Fibroblast of skin of left biceps (primary cell): ENCODE measurements around the gene BAX.
A peak's percentile ranks its signal among the peaks of the same experiment; 100 is the strongest.

Experiments used
- DNase-seq, 2 experiments: peaks; one replicate each; pipeline ENCODE4 v3.0.0-alpha.2; 2013; ENCODE audit warnings: low read depth in 2 of 2

The BAX gene

DNA sequence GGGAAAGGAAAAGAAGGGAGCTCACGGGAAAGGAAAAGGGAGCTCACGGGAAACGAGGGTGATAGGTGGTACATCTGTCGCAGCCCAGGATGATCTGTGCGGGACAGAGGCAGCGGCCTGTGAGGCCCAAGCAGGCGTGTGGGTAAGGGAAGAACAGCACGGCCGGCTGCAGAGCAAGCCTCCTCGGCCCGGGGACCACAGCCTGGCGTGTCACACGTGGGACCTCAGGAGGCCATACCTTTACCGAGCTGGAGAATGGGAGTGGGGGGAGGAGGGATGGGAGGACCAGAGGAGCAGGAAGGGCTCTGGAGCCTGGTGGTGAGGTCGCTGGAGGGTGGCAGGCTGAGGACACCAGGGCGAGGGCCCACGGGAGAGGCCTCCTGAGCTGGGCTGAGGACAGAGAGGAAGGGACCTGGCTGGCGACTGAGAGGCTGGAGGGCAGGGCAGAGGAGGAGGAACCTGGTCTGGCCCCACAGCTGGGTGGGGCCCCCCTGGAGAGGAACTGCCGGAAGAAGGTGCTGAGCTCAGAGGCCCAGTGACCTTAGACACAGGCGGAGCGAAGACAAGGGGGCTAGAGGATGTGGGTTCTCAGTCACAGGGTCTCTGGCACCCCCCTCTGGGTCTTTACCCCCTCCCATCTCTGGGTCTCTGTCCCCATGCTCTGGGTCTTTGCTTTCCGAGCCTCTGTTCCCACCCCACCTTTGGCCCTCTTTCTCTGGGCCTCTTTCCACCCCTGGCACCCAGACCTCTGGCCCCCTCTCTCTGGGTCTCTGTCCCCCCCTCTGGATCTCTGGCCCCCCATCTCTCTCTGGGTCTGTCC, 7.6 kb downstream of the BAX start:
- DNase-seq = no peak

DNA sequence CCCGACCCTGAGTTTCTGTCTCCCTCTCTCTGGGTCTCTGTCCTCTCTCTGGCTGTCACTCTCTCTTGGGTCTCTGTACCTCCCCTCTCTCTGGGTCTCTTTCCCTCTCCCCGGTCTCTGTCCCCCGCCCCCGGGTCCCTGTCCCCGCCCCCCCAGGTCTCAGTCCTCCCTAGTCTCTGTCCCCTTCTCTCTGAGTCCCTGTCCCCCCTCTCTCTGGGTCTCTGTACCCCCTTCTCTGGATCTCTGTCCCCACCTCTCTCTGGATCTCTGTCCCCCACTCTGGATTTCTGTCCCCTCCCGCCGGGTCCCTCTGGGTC, 8.1 kb downstream of the BAX start:
- DNase-seq = no peak

DNA sequence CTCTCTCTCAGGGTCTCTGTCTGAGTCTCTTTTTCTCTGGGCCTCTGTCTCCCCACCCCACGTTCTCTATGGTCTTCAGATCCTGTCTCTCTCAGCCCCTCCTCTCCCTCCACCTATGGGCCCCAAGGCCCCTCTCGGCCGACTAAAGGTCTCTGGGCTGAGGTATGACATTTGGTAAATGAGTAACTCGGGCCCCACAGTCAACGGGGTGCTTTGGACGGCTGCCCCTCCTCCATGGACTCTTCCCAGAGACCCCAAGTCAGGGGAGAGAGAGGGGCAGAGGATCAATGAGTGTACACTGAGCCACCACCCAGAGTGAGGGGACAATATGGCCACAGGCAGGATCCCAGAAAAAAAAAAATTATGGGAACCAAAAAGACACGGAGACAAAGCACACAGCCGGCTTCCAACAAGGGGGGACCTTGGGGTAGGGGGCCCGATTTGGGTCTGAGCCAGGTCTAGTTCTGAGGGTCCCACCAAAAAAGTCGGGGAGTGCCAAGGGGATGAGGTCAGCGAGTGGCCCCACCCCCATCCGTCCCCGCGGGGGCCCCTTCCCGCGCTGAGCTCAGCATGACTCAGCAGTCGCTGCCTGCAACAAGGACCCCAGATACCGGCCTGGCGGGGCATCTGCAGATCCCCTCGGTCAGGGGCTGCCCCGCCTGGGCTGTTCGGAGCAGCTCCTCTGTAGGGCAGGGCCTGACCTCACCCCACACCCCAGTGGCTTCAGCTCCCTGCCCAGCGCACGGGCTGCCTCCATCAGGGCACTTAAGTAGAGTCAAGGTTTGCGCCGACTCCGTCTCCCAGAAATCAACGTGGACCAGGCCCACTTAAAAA, 8.9 kb downstream of the BAX start:
- no peak for DNase-seq

DNA sequence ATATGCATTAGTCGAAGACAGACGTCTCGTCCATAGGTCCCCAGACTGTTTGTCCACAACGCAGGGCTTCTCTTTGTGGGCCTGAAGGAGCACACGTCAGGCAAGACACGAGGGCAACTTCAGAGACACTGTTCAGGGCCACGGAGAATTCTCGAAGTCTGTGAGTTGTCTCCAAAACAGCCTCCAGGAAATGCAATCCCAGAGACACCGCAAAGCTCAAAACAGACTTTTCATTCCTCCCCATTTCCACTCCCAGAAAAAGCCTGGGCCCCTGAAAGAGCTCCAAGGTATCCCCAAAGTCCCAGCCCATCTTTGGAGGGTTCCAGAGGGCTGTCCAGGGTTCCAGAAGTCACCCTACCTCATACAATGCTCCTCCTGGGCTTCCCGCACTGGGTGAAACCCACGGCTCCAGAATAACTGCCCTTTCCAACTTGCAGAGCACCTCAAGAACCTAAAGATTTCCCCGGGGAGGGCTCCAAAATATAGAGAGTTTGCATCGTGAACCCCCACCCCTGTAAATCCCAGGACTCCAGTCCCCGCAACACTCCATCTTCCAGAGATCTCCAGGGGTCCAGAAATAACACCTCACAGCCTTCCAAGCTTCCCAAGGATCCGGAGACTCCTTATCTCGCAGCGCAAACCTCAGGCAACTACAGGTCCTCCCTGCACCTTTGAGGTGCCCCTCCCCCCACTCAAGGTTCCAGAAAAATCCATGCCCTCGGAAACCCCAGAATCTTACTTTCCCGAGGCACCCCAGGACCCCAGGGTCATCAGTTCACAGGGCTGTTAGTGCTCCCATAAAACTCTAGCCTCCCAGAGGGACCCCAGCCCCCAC, 9.7 kb downstream of the BAX start:
- no peak for DNase-seq

DNA sequence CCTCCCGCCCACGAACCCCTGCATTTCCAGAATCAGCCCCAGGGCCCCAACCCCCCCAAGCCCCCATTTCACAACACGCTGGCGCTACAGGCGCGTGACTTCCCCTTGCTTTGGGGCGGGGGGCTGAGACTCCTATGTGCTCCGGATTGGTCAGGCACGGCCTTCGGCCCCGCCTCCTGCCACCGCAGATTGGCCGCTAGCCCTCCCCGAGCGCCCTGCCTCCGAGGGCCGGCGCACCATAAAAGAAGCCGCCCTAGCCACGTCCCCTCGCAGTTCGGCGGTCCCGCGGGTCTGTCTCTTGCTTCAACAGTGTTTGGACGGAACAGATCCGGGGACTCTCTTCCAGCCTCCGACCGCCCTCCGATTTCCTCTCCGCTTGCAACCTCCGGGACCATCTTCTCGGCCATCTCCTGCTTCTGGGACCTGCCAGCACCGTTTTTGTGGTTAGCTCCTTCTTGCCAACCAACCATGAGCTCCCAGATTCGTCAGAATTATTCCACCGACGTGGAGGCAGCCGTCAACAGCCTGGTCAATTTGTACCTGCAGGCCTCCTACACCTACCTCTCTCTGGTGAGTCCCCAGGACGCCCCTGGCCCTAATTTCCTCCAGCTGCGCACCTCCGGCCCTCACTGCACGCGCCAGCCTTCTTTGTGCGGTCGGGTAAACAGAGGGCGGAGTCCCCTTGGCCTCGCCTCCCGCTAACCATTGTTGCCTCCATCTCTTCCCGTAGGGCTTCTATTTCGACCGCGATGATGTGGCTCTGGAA, 10.5 kb downstream of the BAX start, which contains the start of gene FTL:
Gene FTL, plus strand, starts transcription at position 270 of the 766 bp plus-strand sequence. Its CDS starts 199 bp downstream, at position 469.
- peak; percentile 92 for DNase-seq

DNA sequence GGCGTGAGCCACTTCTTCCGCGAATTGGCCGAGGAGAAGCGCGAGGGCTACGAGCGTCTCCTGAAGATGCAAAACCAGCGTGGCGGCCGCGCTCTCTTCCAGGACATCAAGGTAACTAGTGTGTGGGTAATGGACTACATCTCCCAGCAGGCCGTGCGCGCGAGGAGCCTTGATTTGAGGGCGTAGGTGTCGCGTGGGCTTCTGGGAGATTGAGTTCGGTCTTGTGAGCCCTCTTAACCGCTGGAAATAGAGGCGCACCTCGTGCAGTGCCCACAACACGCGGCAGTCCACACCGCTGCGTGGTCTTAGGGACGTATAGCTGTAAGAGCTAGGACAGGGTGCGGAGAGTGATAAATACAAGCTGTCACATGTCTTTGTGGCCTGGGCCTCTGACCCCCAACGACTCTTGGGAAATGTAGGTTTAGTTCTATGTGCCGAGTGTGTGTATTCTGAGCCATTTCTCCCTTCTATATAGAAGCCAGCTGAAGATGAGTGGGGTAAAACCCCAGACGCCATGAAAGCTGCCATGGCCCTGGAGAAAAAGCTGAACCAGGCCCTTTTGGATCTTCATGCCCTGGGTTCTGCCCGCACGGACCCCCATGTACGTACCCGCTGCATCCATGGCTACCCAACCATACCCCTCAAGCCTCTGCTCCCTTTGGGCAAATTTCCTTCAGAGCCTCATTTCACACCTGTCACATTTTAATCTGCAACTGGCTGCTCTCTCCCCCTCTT, 11.3 kb downstream of the BAX start:
- no peak for DNase-seq

- DNase-seq = no peak
Observed at GRCh38 chr19:48966541-48967345, 12.1 kb downstream of the BAX start.

GRCh38 chr19:48967346-48968178, 12.9 kb downstream of the BAX start:
- DNase-seq = no peak

- DNase-seq = no peak
Observed at GRCh38 chr19:48968179-48968661, 13.5 kb downstream of the BAX start.

GRCh38 chr19:48968813-48969218, 14.1 kb downstream of the BAX start:
- DNase-seq = no peak

- DNase-seq = no peak
Observed at GRCh38 chr19:48969276-48970138, 14.8 kb downstream of the BAX start.

- no peak for DNase-seq
Observed at GRCh38 chr19:48970139-48970766, 15.6 kb downstream of the BAX start.

- DNase-seq = no peak
Observed at GRCh38 chr19:48970923-48971395, 16.3 kb downstream of the BAX start.

DNA sequence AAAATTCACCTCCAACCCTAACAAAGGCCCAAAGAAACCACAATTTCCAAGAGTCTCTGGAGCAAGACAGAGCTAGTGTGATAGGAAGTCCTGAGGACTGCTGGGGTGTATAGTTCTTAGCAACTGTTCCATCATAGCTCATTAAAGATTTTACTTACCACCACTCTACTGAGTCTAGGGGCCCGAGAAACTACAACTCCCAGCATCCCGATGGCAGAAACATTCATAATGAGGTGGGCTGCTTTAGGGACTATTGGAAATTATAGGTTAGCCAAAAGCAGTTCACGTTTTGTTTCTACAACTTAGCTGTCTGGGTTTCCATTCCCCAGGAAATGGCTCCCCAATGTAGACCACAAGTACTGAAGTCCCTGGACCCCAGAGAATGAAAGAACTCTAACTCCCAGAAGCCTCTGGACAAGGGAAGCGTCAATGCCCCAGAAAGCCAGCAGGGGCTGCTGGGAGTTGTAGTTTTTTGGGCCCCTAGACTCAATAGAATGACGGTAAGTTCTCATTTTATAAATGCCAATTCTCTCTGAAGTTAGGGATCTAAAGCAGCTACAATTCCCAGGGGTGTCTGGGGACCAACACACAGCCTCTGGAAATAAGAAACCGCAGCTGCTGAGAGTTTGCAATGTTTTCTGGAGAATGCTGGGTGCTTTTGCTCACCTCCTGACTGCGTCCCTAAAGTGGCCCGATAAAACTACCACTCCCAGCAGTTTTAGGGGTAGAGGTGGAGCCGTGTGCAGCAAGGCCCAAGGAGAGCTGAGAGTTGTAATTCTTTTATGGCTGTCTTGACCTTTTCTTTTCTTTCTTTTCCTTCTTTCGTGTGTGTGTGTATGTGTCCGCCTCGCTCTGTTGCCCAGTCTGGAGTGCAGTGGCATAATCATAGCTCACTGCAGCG, 21.5 kb downstream of the BAX start:
- DNase-seq = no peak

DNA sequence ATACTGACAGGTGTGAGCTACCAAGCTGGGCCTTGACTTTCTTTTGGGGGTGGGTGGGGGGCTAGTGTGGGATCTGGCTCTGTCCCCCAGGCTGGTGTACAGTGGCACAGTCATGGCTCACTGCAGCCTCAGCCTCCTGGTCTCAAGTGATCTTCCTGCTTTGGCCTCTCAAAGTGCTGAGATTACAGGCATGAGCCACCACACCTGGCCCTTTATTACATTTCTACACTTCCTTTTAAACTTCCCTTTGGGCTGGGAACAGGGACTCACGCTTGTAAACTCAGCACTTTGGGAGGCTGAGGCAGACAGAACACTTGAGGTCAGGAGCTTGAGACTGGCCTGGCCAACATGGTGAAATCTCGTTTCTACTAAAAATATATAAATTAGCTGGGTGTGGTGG, 22.4 kb downstream of the BAX start:
- DNase-seq = no peak

- no peak for DNase-seq
Observed at GRCh38 chr19:48982280-48982679, 27.6 kb downstream of the BAX start.
